Osteoblast (primary cell): ENCODE results near the gene PDCD11. TPM values are rescaled to one million over a fixed set of nuclear protein-coding genes. Genes with fewer than 3 reads are reported as not detected.

Source experiments
- DNase-seq: peaks from one replicate; pipeline ENCODE4 v3.0.0; 2011; ENCODE audit warnings: low spot score, mixed read lengths; ENCODE audit not compliant: insufficient read length; ENCODE audit errors: missing footprints
- H2AFZ ChIP-seq: 2 replicates; pipeline ENCODE4 v1.6.0; 2011; ENCODE audit warnings: mild to moderate bottlenecking, low read length
- H3K27ac ChIP-seq: 2 replicates; pipeline ENCODE4 v1.5.1; 2011; ENCODE audit warnings: mild to moderate bottlenecking, low read depth, low read length, moderate library complexity
- H3K27me3 ChIP-seq: 2 replicates; pipeline ENCODE4 v1.6.0; 2012; ENCODE audit warnings: mild to moderate bottlenecking, control low read depth, inconsistent platforms, low read length, moderate library complexity; ENCODE audit not compliant: insufficient read depth
- H3K36me3 ChIP-seq: 2 replicates; pipeline ENCODE4 v1.5.1; 2011; ENCODE audit warnings: mild to moderate bottlenecking, low read length, control low read depth, moderate library complexity; ENCODE audit not compliant: insufficient read depth
- H3K4me1 ChIP-seq: 2 replicates; pipeline ENCODE4 v1.5.1; 2011; ENCODE audit warnings: mild to moderate bottlenecking, low read length, control low read depth, moderate library complexity; ENCODE audit not compliant: insufficient read depth
- H3K4me2 ChIP-seq: 2 replicates; pipeline ENCODE4 v1.6.0; 2011; ENCODE audit warnings: mild to moderate bottlenecking, low read length; ENCODE audit not compliant: insufficient read depth
- H3K4me3 ChIP-seq: fragments of 200-600 bp; sonication (generic); 3 replicates; pipeline ENCODE4 v1.5.1; 2012; ENCODE audit warnings: mild to moderate bottlenecking, low read length, inconsistent platforms; ENCODE audit not compliant: insufficient read depth
- H3K79me2 ChIP-seq: 2 replicates; pipeline ENCODE4 v1.6.0; 2012; ENCODE audit warnings: mild to moderate bottlenecking, low read length, control low read depth, inconsistent platforms; ENCODE audit not compliant: insufficient read depth
- H3K9me3 ChIP-seq: 2 replicates; pipeline ENCODE4 v1.5.1; 2011; ENCODE audit warnings: low read depth, low read length, control low read depth
- H4K20me1 ChIP-seq: 2 replicates; pipeline ENCODE4 v1.6.0; 2012; ENCODE audit warnings: mild to moderate bottlenecking, low read length, control low read depth; ENCODE audit not compliant: insufficient read depth
- total RNA-seq: library from RNA; depleted of rRNA; stranded (reverse); fragments of >200 nt; gene quantifications from 2 replicates; pipeline ENCODE4 v1.2.3, GENCODE V29; 2012
- TF ChIP-seq, protein P1 (sequence below): IDR thresholded peaks from 2 replicates; pipeline ENCODE4 v1.5.1; 2011; ENCODE audit warnings: mild to moderate bottlenecking, low read depth, low read length, moderate library complexity; ENCODE audit errors: extremely low read depth

PDCD11 gene, protein sequence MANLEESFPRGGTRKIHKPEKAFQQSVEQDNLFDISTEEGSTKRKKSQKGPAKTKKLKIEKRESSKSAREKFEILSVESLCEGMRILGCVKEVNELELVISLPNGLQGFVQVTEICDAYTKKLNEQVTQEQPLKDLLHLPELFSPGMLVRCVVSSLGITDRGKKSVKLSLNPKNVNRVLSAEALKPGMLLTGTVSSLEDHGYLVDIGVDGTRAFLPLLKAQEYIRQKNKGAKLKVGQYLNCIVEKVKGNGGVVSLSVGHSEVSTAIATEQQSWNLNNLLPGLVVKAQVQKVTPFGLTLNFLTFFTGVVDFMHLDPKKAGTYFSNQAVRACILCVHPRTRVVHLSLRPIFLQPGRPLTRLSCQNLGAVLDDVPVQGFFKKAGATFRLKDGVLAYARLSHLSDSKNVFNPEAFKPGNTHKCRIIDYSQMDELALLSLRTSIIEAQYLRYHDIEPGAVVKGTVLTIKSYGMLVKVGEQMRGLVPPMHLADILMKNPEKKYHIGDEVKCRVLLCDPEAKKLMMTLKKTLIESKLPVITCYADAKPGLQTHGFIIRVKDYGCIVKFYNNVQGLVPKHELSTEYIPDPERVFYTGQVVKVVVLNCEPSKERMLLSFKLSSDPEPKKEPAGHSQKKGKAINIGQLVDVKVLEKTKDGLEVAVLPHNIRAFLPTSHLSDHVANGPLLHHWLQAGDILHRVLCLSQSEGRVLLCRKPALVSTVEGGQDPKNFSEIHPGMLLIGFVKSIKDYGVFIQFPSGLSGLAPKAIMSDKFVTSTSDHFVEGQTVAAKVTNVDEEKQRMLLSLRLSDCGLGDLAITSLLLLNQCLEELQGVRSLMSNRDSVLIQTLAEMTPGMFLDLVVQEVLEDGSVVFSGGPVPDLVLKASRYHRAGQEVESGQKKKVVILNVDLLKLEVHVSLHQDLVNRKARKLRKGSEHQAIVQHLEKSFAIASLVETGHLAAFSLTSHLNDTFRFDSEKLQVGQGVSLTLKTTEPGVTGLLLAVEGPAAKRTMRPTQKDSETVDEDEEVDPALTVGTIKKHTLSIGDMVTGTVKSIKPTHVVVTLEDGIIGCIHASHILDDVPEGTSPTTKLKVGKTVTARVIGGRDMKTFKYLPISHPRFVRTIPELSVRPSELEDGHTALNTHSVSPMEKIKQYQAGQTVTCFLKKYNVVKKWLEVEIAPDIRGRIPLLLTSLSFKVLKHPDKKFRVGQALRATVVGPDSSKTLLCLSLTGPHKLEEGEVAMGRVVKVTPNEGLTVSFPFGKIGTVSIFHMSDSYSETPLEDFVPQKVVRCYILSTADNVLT (N-terminal part only)
- 18.8 and 19.2 TPM in 2 replicates for total RNA-seq

- no peaks in the 10 kb centered on the region for H3K27me3 ChIP-seq
- H3K27ac ChIP-seq: peak within 1 kb of the TSS; percentile 92
- H3K4me3 ChIP-seq: peak within 1 kb of the TSS; percentile 95
- H3K4me1 ChIP-seq: peaks cover 21% of the 10 kb centered on the region
- TF ChIP-seq, protein P1, sequence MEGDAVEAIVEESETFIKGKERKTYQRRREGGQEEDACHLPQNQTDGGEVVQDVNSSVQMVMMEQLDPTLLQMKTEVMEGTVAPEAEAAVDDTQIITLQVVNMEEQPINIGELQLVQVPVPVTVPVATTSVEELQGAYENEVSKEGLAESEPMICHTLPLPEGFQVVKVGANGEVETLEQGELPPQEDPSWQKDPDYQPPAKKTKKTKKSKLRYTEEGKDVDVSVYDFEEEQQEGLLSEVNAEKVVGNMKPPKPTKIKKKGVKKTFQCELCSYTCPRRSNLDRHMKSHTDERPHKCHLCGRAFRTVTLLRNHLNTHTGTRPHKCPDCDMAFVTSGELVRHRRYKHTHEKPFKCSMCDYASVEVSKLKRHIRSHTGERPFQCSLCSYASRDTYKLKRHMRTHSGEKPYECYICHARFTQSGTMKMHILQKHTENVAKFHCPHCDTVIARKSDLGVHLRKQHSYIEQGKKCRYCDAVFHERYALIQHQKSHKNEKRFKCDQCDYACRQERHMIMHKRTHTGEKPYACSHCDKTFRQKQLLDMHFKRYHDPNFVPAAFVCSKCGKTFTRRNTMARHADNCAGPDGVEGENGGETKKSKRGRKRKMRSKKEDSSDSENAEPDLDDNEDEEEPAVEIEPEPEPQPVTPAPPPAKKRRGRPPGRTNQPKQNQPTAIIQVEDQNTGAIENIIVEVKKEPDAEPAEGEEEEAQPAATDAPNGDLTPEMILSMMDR: no peak
- peaks cover 42% of the 10 kb centered on the region for H3K36me3 ChIP-seq
- H3K4me2 ChIP-seq: peak within 1 kb of the TSS; percentile 99
- peaks cover 14% of the 10 kb centered on the region for H4K20me1 ChIP-seq
- peak; percentile 98 for DNase-seq
- H3K79me2 ChIP-seq: peaks cover 72% of the 10 kb centered on the region
- H2AFZ ChIP-seq: peak within 1 kb of the TSS; percentile 95
- H3K9me3 ChIP-seq: no peaks in the 10 kb centered on the region
These were observed at the start of gene PDCD11, which contains the start of gene ATP5MK for GRCh38 chr10:103396067-103396788. Gene PDCD11 (plus strand): TSS chr10:103396626. CDS start chr10:103398427, 1,801 bp downstream. Gene ATP5MK (minus strand): TSS chr10:103396475. CDS start chr10:103392457, 4,018 bp downstream.

DNA sequence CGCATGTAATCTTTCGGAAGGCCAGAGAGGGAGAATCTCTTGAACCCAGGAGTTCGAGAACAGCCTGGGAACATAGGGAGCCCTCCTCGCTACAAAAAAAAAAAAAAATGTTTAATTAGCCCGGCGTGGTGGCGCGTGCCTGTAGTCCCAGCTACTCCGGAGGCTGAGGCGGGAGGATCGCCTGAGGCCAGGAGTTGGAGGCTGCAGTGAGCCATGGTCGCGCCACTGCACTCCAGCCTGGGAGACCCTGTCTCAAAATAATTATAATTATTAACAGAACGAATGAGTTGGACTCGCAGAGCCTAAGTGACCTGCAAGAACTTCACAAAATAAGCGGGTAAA, 46.3 kb upstream of the PDCD11 start:
- Histone ChIP-seq H2AFZ (peak overlapping the region; percentile 99), H3K27ac (peak overlapping the region; percentile 58), H3K4me3 (peak overlapping the region; percentile 89), H3K27me3 (no peaks in the 10 kb centered on the region), H3K36me3 (peaks cover 23% of the 10 kb centered on the region), H3K4me1 (peaks cover 6% of the 10 kb centered on the region), H3K79me2 (peaks cover 19% of the 10 kb centered on the region), H3K4me2 (peak overlapping the region; percentile 98), H3K9me3 (no peaks in the 10 kb centered on the region), H4K20me1 (no peaks in the 10 kb centered on the region)
- no peak for DNase-seq
- TF ChIP-seq, protein P1: no peak

GRCh38 chr10:103350517-103351260, 45.7 kb upstream of the PDCD11 start, which contains the start of gene PCGF6:
Gene PCGF6 (minus strand): TSS chr10:103351140. CDS start chr10:103351066, 74 bp downstream.
- Histone ChIP-seq H3K9me3 (no peaks in the 10 kb centered on the region), H3K4me1 (peaks cover 6% of the 10 kb centered on the region), H3K4me3 (peak within 1 kb of the TSS; percentile 89), H3K79me2 (peaks cover 19% of the 10 kb centered on the region), H2AFZ (peak within 1 kb of the TSS; percentile 99), H4K20me1 (no peaks in the 10 kb centered on the region), H3K27ac (peak within 1 kb of the TSS; percentile 58), H3K27me3 (no peaks in the 10 kb centered on the region), H3K36me3 (peaks cover 23% of the 10 kb centered on the region), H3K4me2 (peak within 1 kb of the TSS; percentile 98)
- TF ChIP-seq, protein P1: no peak
- DNase-seq: peak; percentile 98
